NCI-H2196 treated with DMSO at 0.1 percent for 48 hours (cell line): ENCODE data around the gene SLC5A3.

Source experiments
- DNase-seq: peaks from one replicate; lab custom pipeline; 2025; ENCODE audit not compliant: unreplicated experiment; lab: John Stamatoyannopoulos, UW

The SLC5A3 gene

GRCh38 chr21:34065027-34065426 lies 8.4 kb upstream of the SLC5A3 start:
- DNase-seq: no peak

GRCh38 chr21:34071683-34072082 lies 1.7 kb upstream of the SLC5A3 start:
- no peak for DNase-seq

DNA sequence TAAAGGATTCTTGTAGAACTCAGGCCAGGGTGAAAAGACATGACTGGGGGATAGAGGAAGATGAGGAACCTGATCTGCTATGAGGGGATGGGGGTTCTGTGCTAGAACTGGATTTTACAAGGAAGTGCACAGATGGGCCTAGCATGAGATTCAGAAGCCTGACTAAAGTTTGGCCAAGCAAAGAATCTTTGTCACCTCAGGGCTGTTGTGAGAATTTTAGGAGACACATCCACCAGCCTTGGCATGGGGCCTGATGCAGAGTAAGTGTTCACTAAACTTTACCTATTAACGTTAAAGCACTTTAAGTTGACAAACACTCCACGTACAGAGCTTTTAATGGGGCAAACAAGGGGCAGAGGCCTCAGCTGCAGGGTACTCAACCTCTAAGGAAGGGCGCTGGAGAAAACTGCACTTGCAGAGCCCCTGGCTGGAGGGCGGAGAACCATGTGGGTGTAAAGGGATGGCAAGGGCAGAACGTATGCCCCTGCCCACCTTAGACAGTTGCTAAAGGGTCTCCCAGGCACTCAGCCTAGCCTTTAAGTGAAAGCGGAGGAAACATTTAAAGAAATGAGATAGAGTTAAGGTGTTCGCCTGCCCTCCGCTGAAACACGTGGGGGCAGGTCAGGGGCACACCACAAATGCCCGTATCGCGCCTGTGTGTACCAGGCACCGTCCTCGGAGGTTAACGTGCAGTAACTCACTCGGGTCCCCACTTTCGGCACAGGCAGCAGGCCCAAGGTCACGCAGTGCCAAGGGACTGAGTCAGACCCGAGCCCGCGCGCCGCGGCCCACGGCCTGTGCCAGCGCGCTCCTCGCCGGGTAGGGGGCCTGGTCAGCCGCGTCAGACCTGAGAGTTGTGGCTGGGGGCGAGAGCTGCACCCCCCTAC lies 990 bp upstream of the SLC5A3 start:
- DNase-seq: no peak

GRCh38 chr21:34073749-34074282 lies 438 bp downstream of the SLC5A3 start:
- no peak for DNase-seq

DNA sequence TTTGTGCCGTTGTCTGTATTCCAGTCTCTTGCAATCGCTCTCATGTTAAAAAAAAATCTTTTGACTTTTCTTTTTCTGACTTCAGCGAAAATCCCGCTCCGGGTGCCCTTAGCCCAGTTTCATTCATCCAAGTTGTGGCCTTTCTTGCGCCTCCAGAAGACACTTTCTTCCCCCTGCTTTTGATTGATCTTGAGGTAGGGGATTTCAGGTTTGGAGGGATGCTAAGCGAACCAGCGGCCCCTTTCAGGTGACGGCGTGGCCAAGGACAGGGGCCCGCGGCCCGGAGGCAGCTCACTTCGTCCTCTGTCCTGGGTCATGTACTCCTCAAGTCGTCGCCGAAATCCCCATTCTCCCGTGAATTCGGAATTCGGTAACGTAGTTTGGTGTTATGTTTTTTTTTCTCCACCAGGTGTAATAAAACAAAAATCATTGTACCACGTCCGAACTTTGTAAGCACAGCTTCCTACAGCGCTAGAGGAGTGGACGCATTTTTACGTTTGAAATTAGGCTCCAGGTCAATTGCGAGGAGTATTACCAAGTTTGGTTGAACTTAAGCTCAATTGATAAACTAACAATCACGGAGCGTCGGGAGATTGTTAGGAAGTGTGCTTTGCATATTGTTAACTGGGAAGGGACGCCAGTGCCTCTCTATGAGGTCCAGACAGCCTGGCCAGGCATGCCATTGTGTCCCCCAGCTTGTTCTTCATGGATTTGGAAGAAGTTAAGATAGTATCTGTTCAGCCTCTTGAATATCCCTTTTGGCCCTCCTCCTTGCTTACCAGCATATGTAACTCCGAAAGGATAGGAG lies 1.1 kb downstream of the SLC5A3 start:
- no peak for DNase-seq

GRCh38 chr21:34075091-34075425 lies 1.7 kb downstream of the SLC5A3 start:
- DNase-seq: no peak

- DNase-seq: no peak
Measured at GRCh38 chr21:34075760-34076660, 2.6 kb downstream of the SLC5A3 start.

DNA sequence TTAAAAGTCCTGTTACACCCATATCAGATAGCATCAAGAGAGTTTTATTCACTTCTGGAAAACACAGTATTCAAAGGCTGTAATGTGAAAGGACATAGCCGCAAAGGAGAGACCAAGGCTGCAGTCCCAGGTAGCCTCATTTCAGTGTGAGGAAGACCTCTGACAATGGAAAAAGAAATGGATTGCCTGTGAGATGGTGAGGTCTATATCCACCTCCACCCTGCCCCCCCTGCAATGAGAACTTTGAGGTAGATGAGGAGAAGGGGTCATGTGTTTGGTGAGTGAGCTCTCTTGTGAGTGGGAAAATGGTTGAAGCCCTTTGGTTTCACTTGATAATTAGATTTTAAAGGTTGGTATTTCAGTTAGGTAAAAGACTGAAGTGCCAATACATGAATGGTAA lies 3.5 kb downstream of the SLC5A3 start:
- no peak for DNase-seq

- no peak for DNase-seq
Measured at GRCh38 chr21:34077888-34078287, 4.5 kb downstream of the SLC5A3 start.

- no peak for DNase-seq
Measured at GRCh38 chr21:34078915-34079314, 5.5 kb downstream of the SLC5A3 start.

GRCh38 chr21:34080710-34081109 lies 7.3 kb downstream of the SLC5A3 start:
- no peak for DNase-seq

DNA sequence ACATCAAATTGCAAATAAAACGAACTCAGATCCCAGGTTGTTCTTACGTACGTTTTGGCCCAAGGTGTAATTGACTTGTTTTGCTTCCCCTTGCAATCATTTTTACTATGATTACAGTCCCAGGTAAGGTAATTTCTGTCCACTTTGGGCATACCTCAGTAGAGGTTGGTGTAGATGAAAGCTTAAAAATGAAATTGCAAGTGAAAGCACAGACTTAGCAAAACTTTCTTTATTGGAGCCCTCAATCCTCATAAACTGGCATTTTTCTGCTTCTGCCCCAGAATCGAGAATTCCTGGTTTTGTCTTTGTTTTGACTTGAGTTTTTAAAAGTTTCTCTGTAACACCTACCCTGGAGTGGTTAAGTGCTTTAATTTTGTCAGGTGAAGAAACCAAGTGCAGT lies 9.4 kb downstream of the SLC5A3 start:
- DNase-seq: no peak

DNA sequence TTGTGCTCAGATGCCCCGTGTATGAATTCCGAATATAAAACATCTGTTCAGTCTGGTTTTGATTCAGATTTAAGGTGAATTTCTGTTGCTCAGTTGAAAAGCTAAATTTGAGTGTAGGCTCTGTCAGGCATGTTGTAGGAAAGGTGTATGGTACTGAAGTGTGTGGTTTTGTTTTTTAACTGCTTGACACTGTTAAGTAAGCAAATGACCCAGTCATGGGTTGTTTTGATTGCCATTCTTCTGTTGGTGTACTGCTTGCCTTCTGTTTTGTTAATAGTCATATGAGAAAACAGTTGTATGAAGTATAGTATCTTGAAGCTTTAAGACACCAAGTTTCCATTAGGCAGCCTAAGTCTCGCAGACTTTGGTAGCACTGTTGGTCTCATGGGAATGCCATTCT lies 10.0 kb downstream of the SLC5A3 start:
- DNase-seq: no peak

DNA sequence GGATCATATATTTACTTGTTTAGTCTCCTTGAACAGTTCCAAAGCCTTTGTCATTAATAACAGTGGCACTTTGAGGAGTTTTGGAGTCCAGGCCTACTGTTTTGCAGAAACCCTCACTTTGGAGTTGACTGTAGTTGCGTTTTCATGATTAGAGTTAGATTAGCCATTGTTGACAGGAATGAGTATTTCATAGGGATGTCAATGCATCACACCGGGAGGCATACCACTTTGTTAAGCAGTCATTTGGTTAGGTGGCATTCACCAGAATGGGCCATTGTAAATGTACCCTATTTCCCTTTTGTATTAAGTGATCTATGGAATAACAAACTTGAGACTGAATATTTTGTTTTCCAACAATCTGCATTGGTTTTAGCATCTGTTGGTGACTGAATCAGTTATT lies 11.8 kb downstream of the SLC5A3 start:
- no peak for DNase-seq

DNA sequence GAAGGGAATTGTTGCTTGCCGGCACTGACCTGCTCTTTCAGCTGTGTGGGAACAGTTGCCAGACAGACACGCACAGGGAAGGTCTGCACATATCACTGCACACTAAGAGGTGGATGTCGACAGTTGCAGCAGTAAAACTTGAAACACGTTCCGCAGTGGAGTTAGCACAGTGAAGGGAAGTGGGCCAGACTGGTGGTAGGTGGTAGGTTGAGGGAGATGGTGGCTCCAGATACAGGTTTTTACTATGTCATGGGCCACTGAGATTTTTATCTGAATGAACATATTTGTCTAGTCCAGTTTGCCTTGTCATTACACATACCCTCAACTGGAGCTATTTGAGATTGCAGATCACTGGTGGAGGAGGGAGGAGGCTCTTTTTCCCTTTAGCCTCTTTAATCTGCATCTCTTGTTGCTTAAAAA lies 13.5 kb downstream of the SLC5A3 start:
- no peak for DNase-seq

GRCh38 chr21:34088752-34089151 lies 15.4 kb downstream of the SLC5A3 start:
- DNase-seq: no peak

- DNase-seq: no peak
Measured at GRCh38 chr21:34091032-34091431, 17.7 kb downstream of the SLC5A3 start.

DNA sequence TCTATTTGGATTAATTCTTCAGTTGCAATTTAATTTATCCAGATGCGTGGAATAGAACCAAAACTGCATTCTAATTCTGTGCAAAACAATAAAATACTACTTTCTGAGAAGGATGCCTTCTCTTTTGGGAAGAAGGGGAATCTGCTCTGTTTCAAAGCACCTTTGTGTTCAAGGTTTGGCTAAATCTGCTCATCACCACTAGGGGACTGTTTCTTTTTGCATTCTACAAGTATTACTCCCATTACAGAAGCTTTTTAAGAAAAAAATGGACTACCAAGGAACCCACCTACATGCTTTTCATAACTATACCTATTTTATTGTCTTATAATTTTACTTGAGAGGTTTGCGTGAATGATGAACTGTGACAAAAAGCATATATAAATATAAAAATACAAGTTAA lies 18.2 kb downstream of the SLC5A3 start:
- DNase-seq: no peak

GRCh38 chr21:34092262-34092921 lies 19.0 kb downstream of the SLC5A3 start:
- no peak for DNase-seq

GRCh38 chr21:34093083-34093482 lies 19.7 kb downstream of the SLC5A3 start:
- no peak for DNase-seq

- no peak for DNase-seq
Measured at GRCh38 chr21:34094949-34095348, 21.6 kb downstream of the SLC5A3 start.
